ENCODE measurements around the gene ANGPT4. TPM values are rescaled to one million over a fixed set of nuclear protein-coding genes. Genes with fewer than 3 reads are reported as not detected.

ANGPT4 gene
- total RNA-seq, 1 experiment from 2014 or later = not detected

DNA sequence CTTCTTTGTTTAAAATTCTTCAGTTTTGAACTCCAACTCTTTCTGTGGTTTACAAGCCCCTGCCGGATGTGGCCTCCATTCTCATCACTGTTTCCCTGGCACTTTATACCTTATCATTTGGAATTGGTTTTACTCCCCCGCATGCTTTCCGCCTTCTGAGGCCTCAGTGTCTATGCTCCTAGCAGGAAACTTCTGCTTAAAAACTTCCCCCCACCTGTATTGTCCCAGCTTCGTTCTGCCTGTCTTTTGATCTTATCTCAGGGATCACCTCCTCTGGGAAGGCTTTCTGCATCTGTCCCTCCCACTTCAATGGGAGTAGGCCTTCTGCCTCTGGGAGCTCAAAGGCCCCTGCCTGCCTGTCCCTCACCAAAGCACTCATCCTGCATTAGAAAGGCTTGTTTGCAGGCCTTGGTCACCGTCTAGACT is 3.4 kb upstream of the ANGPT4 start:
- no peak for DNase-seq
- TF ChIP-seq, protein P1, sequence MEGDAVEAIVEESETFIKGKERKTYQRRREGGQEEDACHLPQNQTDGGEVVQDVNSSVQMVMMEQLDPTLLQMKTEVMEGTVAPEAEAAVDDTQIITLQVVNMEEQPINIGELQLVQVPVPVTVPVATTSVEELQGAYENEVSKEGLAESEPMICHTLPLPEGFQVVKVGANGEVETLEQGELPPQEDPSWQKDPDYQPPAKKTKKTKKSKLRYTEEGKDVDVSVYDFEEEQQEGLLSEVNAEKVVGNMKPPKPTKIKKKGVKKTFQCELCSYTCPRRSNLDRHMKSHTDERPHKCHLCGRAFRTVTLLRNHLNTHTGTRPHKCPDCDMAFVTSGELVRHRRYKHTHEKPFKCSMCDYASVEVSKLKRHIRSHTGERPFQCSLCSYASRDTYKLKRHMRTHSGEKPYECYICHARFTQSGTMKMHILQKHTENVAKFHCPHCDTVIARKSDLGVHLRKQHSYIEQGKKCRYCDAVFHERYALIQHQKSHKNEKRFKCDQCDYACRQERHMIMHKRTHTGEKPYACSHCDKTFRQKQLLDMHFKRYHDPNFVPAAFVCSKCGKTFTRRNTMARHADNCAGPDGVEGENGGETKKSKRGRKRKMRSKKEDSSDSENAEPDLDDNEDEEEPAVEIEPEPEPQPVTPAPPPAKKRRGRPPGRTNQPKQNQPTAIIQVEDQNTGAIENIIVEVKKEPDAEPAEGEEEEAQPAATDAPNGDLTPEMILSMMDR (conservative IDR thresholded peaks at IDR 0.05) = no peak
- no peak for TF ChIP-seq EZH2 (IDR thresholded peaks at IDR 0.05; ENCODE audit: low read depth)
- Histone ChIP-seq H3K27me3 (ENCODE audit: insufficient read depth, low read depth) (peaks cover 12% of the 10 kb centered on the region), H3K79me2 (ENCODE audit: low read depth) (no peaks in the 10 kb centered on the region), H3K4me2 (no peak overlapping the region), H3K36me3 (ENCODE audit: low read depth) (no peaks in the 10 kb centered on the region), H4K20me1 (ENCODE audit: insufficient read depth) (no peaks in the 10 kb centered on the region), H3K9me2 (ENCODE audit: insufficient read depth) (no peaks in the 10 kb centered on the region), H2AFZ (no peak overlapping the region), H3K4me3 (no peak overlapping the region), H3F3A (ENCODE audit: insufficient read depth, low read depth) (no peaks in the 10 kb centered on the region), H3K4me1 (replicated peaks; ENCODE audit: insufficient read depth) (no peaks in the 10 kb centered on the region), H3K9me3 (ENCODE audit: insufficient read depth, low read depth) (no peaks in the 10 kb centered on the region), H3K27ac (no peak overlapping the region)
- POLR2A ChIA-PET (ENCODE audit: unreplicated experiment) = no interaction called here
- intact Hi-C loops (cut with micrococcal nuclease; ENCODE audit: unreplicated experiment) = no loop called here
- no TSS peak for BruUV-seq (replicated peaks)
- CTCF ChIA-PET = interaction anchor here (0.7 kb wide), 1 partner anchor 14 kb away, joined by 5 read pairs; no protein-coding TSS in a partner anchor

DNA sequence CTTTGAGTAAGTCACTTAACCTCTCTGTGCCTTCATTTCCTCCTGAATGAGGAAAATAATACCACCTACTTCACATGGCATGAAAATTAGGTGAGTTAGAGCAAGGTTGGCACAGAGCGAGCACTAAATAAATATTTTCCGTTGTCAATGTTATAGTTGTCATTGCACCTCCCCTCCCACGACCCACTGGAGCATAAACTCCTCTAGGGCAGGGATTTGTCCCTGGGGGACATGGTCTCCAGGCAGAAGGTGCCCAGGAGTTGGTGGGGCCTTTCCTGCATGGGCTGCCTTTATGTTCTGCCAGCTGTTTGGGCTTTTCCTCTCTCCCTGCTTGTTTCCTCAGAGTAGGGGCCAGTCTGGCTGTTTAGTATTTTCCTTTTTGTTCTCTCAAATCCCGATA is 1.3 kb upstream of the ANGPT4 start:
- no peak overlapping the region for H2AFZ ChIP-seq
- no peak for DNase-seq
- no peaks in the 10 kb centered on the region for H3K9me3 ChIP-seq (ENCODE audit: insufficient read depth, low read depth)
- intact Hi-C loops (cut with micrococcal nuclease; ENCODE audit: unreplicated experiment) = no loop called here
- no peaks in the 10 kb centered on the region for H3K79me2 ChIP-seq (ENCODE audit: low read depth)
- no peak overlapping the region for H3K27ac ChIP-seq
- H3K36me3 ChIP-seq (ENCODE audit: low read depth) = no peaks in the 10 kb centered on the region
- no peak overlapping the region for H3K4me3 ChIP-seq
- no TSS peak for BruUV-seq (replicated peaks)
- TF ChIP-seq EZH2 (IDR thresholded peaks at IDR 0.05; ENCODE audit: low read depth) = no peak
- TF ChIP-seq, protein P1 (conservative IDR thresholded peaks at IDR 0.05) = no peak
- H3K4me2 ChIP-seq = no peak overlapping the region
- H3K9me2 ChIP-seq (ENCODE audit: insufficient read depth) = no peaks in the 10 kb centered on the region
- H3K27me3 ChIP-seq (ENCODE audit: insufficient read depth, low read depth) = peaks cover 27% of the 10 kb centered on the region
- CTCF ChIA-PET = no interaction called here
- H4K20me1 ChIP-seq (ENCODE audit: insufficient read depth) = no peaks in the 10 kb centered on the region
- no peaks in the 10 kb centered on the region for H3K4me1 ChIP-seq (replicated peaks; ENCODE audit: insufficient read depth)
- H3F3A ChIP-seq (ENCODE audit: insufficient read depth, low read depth) = no peaks in the 10 kb centered on the region
- POLR2A ChIA-PET (ENCODE audit: unreplicated experiment) = no interaction called here

DNA sequence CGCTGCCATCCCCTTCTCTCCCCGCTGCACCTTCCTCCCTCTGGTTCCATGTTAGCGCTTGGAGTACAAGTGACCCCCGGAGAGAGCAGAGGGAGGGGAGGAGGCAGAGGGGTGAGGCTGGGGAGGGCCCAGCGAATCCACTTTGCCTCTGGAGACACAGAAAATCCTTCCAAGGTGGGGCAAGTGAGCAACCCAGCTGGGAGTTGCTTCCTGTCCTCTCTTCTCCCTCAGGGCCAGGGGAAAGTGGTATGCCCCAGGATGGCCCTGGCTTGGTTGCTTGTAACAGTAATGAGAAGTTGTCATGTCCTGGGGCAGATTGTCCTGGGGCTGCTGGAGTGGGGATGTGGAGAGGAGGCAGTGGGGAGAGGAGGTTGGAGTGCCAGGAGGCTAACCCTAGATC is 691 bp upstream of the ANGPT4 start:
- Histone ChIP-seq H2AFZ (no peak overlapping the region), H3K27me3 (ENCODE audit: insufficient read depth, low read depth) (peaks cover 27% of the 10 kb centered on the region), H3K4me3 (no peak overlapping the region), H3F3A (ENCODE audit: insufficient read depth, low read depth) (no peaks in the 10 kb centered on the region), H3K4me1 (replicated peaks; ENCODE audit: insufficient read depth) (no peaks in the 10 kb centered on the region), H4K20me1 (ENCODE audit: insufficient read depth) (no peaks in the 10 kb centered on the region), H3K36me3 (ENCODE audit: low read depth) (no peaks in the 10 kb centered on the region), H3K79me2 (ENCODE audit: low read depth) (no peaks in the 10 kb centered on the region), H3K27ac (no peak overlapping the region), H3K9me2 (ENCODE audit: insufficient read depth) (no peaks in the 10 kb centered on the region), H3K4me2 (no peak overlapping the region), H3K9me3 (ENCODE audit: insufficient read depth, low read depth) (no peaks in the 10 kb centered on the region)
- ChIA-PET CTCF (no interaction called here), POLR2A (ENCODE audit: unreplicated experiment) (no interaction called here)
- BruUV-seq (replicated peaks) = no TSS peak
- TF ChIP-seq, protein P1 (conservative IDR thresholded peaks at IDR 0.05) = no peak
- no peak for TF ChIP-seq EZH2 (IDR thresholded peaks at IDR 0.05; ENCODE audit: low read depth)
- no peak for DNase-seq
- intact Hi-C loops (cut with micrococcal nuclease; ENCODE audit: unreplicated experiment) = no loop called here
